CD4-positive, alpha-beta T cell (primary cell): Measurements from ENCODE around the gene NECAB3. TPM values are rescaled to one million over a fixed set of nuclear protein-coding genes. Genes with fewer than 3 reads are reported as not detected.

Source experiments
- ATAC-seq: fragments of 200-7000 bp; cut with Tn5 transposase; one replicate; pipeline ENCODE4 v1.10.0; 2022; ENCODE audit warnings: mild to moderate bottlenecking; ENCODE audit not compliant: poor library complexity
- CTCF ChIA-PET: fragments of 350-600 bp; sonication (Branson Sonifier 250); formaldehyde crosslinking; loops from one replicate; lab custom pipeline; 2021; ENCODE audit warnings: antibody characterized with exemption, inconsistent platforms; lab: Charles Lee
- POLR2A ChIA-PET: fragments of 350-600 bp; sonication (Branson Sonifier 250); formaldehyde crosslinking; loops from one replicate; lab custom pipeline; 2021; ENCODE audit warnings: antibody characterized with exemption, inconsistent platforms; lab: Charles Lee
- DNase-seq, 14 experiments: peaks; one replicate each; pipeline ENCODE4 v3.0.0-alpha.2; 2013 to 2020; ENCODE audit warnings: mixed read lengths in 2 of 14
- H3K27ac ChIP-seq, 2 donors: one replicate each; pipeline versions ENCODE4 v1.5.1 to v1.7.0; 2013; ENCODE audit warnings: low read length in 2 of 2, low read depth in 1 of 2, mild to moderate bottlenecking in 1 of 2
- H3K27me3 ChIP-seq, 2 experiments: 1 replicate in 1 of 2; 2 replicates in 1 of 2; pipeline versions ENCODE4 v1.6.1 to v1.7.0; 2013; ENCODE audit warnings: low read length in 2 of 2, control low read depth in 1 of 2, mild to moderate bottlenecking in 1 of 2, moderate library complexity in 1 of 2; ENCODE audit not compliant: insufficient read depth in 2 of 2, control insufficient read depth in 1 of 2
- H3K36me3 ChIP-seq: one replicate; pipeline ENCODE4 v1.6.1; 2013; ENCODE audit warnings: low read length, control low read depth; ENCODE audit not compliant: insufficient read depth
- H3K4me1 ChIP-seq: one replicate; pipeline ENCODE4 v1.6.1; 2013; ENCODE audit warnings: low read length, control low read depth; ENCODE audit not compliant: insufficient read depth
- H3K4me3 ChIP-seq: one replicate; pipeline ENCODE4 v1.5.1; 2013; ENCODE audit warnings: mild to moderate bottlenecking, low read length, moderate library complexity
- H3K9me3 ChIP-seq, 2 experiments: 1 replicate in 1 of 2; 2 replicates in 1 of 2; pipeline versions ENCODE4 v1.6.1 to v1.7.0; 2013; ENCODE audit warnings: low read length in 2 of 2, mild to moderate bottlenecking in 2 of 2, control low read depth in 1 of 2, moderate library complexity in 1 of 2; ENCODE audit not compliant: control insufficient read depth in 1 of 2, insufficient read depth in 1 of 2
- H3K27ac Mint-ChIP-seq: one replicate; pipeline ENCODE4 v1.8.0; 2020; ENCODE audit warnings: mixed read lengths
- H3K27me3 Mint-ChIP-seq: one replicate; pipeline ENCODE4 v1.8.0; 2021; ENCODE audit warnings: mixed read lengths
- H3K36me3 Mint-ChIP-seq: one replicate; pipeline ENCODE4 v1.8.0; 2021; ENCODE audit warnings: low read depth, mixed read lengths
- H3K4me1 Mint-ChIP-seq: one replicate; pipeline ENCODE4 v1.8.0; 2021; ENCODE audit warnings: low read depth, mixed read lengths
- H3K4me3 Mint-ChIP-seq: one replicate; pipeline ENCODE4 v1.8.0; 2020; ENCODE audit warnings: mild to moderate bottlenecking, mixed read lengths
- H3K9me3 Mint-ChIP-seq: one replicate; pipeline ENCODE4 v1.8.0; 2020; ENCODE audit warnings: mixed read lengths
- CTCF ChIP-seq: fragments of 200-600 bp; IDR thresholded peaks from one replicate; pipeline ENCODE4 v1.8.0; 2022; ENCODE audit warnings: antibody characterized with exemption, mild to moderate bottlenecking
- intact Hi-C, 2 experiments: fragments of 100-400 bp; cut with DNase I in 1 of 2; cut with micrococcal nuclease in 1 of 2; formaldehyde crosslinking; loops; one replicate each; pipeline versions ENCODE4 v1.15.1 to v1.9.0; 2023 to 2025; cut with DNase I, micrococcal nuclease
- total RNA-seq, 174 experiments: library from RNA in 2 of 174; stranded (reverse) in 2 of 174; gene quantifications; one replicate each; pipeline ENCODE4 v1.2.3 and lab custom pipeline; 2021 to 2026

Gene NECAB3
- total RNA-seq, 2 experiments from 2014 or later, result 8.7 to 9.2 TPM

DNA sequence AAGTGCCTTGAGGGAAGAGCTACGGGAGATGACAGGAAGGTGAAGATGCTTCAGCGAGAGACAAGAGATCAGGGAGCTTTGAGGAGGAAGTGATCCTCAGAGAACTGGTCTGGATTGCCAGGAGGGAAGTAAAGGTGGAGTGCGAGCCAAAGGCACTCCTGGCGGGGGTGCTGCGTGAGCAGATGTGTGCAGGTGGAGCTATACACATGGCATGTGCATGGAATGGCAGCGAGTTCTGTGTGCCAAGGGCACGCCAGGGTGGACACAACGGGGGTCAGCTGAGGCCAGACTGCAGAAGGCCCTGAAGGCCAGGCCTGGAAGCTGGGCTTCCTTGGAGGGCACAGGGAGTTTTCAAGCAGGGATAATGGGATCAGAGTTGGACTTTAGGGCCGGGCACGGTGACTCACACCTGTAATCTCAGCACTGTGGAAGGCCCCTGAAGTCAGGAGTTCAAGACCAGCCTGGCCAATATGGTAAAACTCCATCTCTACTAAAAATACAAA is 39.7 kb upstream of the NECAB3 start:
- no peak overlapping the region for H3K27ac Mint-ChIP-seq
- no peak overlapping the region for H3K27ac ChIP-seq
- peaks cover 60% of the 10 kb centered on the region for H3K36me3 Mint-ChIP-seq
- H3K9me3 Mint-ChIP-seq, result no peaks in the 10 kb centered on the region
- no peak for TF ChIP-seq CTCF
- no peak for DNase-seq
- H3K9me3 ChIP-seq, result no peaks in the 10 kb centered on the region
- peaks cover 6% of the 10 kb centered on the region for H3K4me1 ChIP-seq
- ATAC-seq, result no peak
- H3K4me1 Mint-ChIP-seq, result peaks cover 15% of the 10 kb centered on the region
- H3K4me3 Mint-ChIP-seq, result no peak overlapping the region
- no peaks in the 10 kb centered on the region for H3K27me3 ChIP-seq
- POLR2A ChIA-PET, result no interaction called here
- CTCF ChIA-PET, result no interaction called here
- no peak overlapping the region for H3K4me3 ChIP-seq
- intact Hi-C loops, result no loop called here
- H3K27me3 Mint-ChIP-seq, result no peaks in the 10 kb centered on the region
- H3K36me3 ChIP-seq, result peaks cover 41% of the 10 kb centered on the region

DNA sequence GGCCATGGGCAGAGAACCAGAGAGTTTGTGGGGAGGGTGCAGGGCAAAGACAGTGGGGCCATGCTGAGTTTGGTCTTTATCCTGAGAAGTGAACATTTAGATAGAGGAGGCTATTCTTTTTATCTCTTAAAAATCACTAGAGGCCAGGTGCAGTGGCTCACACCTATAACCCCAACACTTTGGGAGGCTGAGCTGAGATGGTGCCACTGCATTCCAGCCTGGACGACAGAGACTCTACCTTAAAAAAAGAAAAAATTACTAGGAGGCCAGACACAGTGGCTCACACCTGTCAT is 37.2 kb upstream of the NECAB3 start:
- POLR2A ChIA-PET, result no interaction called here
- H3K4me1 ChIP-seq, result peaks cover 5% of the 10 kb centered on the region
- H3K36me3 ChIP-seq, result peaks cover 52% of the 10 kb centered on the region
- no peak overlapping the region for H3K4me3 ChIP-seq
- H3K4me3 Mint-ChIP-seq, result no peak overlapping the region
- no peaks in the 10 kb centered on the region for H3K27me3 ChIP-seq
- ATAC-seq (no peak), DNase-seq (no peak)
- H3K9me3 Mint-ChIP-seq, result no peaks in the 10 kb centered on the region
- no peaks in the 10 kb centered on the region for H3K9me3 ChIP-seq
- CTCF ChIA-PET, result no interaction called here
- TF ChIP-seq CTCF, result no peak
- peaks cover 67% of the 10 kb centered on the region for H3K36me3 Mint-ChIP-seq
- no peak overlapping the region for H3K27ac Mint-ChIP-seq
- no peak overlapping the region for H3K27ac ChIP-seq
- H3K27me3 Mint-ChIP-seq, result no peaks in the 10 kb centered on the region
- intact Hi-C loops, result no loop called here
- H3K4me1 Mint-ChIP-seq, result peaks cover 10% of the 10 kb centered on the region

DNA sequence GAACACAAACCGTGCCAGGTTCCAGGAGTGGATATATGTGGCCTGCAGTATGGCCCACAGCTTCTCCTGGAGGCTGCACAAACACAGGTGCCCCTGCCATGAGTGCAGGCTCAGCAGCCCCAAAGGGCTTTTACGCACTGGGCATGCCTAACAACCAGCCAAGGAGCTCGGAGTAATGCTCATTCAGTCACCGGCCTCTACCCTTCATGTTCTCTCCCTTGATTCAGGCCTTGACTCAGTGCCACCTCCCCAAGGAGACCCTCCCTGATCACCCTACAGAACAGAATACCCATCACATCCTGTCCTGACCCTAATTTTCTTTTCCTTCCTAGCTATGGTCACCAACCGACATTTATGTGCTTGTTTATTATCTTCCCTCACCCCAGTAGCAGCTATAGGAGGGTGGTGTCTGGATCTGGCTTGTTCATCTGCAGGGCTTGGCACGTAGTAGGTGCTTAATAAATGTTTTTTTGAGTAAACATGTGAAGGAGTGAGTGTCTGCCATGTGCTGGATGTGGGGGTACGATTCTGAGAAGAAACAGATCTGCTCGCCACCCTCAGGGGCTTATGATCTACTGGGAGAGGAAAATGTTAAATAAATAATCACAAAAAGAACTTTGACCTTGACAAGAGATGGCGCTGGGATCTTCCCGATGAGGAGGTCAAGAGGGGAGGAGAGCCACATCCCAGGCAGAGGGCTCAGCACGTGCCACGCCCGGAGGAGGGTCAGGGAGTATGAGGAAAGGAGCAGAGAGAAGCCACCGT is 36.6 kb upstream of the NECAB3 start:
- H3K4me1 Mint-ChIP-seq, result peaks cover 10% of the 10 kb centered on the region
- ChIA-PET POLR2A (interaction anchor here (1.0 kb wide), 1 partner anchor 21 kb away, joined by 3 read pairs; no protein-coding TSS in a partner anchor), CTCF (interaction anchor here (0.6 kb wide), 1 partner anchor 213 kb away, joined by 3 read pairs; no protein-coding TSS in a partner anchor)
- ATAC-seq (no peak), DNase-seq (no peak)
- no peak overlapping the region for H3K4me3 Mint-ChIP-seq
- intact Hi-C loops, result no loop called here
- H3K36me3 Mint-ChIP-seq, result peaks cover 63% of the 10 kb centered on the region
- no peak overlapping the region for H3K4me3 ChIP-seq
- H3K27ac Mint-ChIP-seq, result no peak overlapping the region
- TF ChIP-seq CTCF, result no peak
- no peaks in the 10 kb centered on the region for H3K9me3 Mint-ChIP-seq
- H3K36me3 ChIP-seq, result peaks cover 55% of the 10 kb centered on the region
- no peaks in the 10 kb centered on the region for H3K27me3 Mint-ChIP-seq
- H3K4me1 ChIP-seq, result peaks cover 5% of the 10 kb centered on the region
- no peaks in the 10 kb centered on the region for H3K27me3 ChIP-seq
- no peaks in the 10 kb centered on the region for H3K9me3 ChIP-seq
- H3K27ac ChIP-seq, result no peak overlapping the region
